Stimulated activated CD4-positive, alpha-beta T cell treated with anti-CD3 and anti-CD28 coated beads, Interleukin-4, amount 100 ng/mL, for 48 hours (primary cell): Measurements from ENCODE around the gene C17orf114.
"Not testable (repeated sequence)": the region's sequence is repeated elsewhere in the genome, so short reads cannot be mapped to it uniquely, and the experiment has no call there.

Experiments used
- DNase-seq, 2 donors: peaks; one replicate each; pipeline ENCODE4 v3.0.0-alpha.2; 2020; ENCODE audit warnings: low read depth in 2 of 2

The C17orf114 gene

GRCh38 chr17:4802228-4802627, at the start of gene C17orf114:
Gene C17orf114, minus strand, starts transcription at chr17:4802328.
- DNase-seq, result no peak

GRCh38 chr17:4851084-4851483, 49.0 kb upstream of the C17orf114 start:
- no peak for DNase-seq

GRCh38 chr17:4850246-4850645, 48.1 kb upstream of the C17orf114 start:
- no peak for DNase-seq

- no peak for DNase-seq
These were observed 46.9 kb upstream of the C17orf114 start for GRCh38 chr17:4849011-4849536.

- no peak for DNase-seq
These were observed 44.7 kb upstream of the C17orf114 start for GRCh38 chr17:4846635-4847390.

- no peak for DNase-seq
These were observed 43.0 kb upstream of the C17orf114 start for GRCh38 chr17:4845118-4845517.

GRCh38 chr17:4843321-4844000, 41.3 kb upstream of the C17orf114 start:
- no peak for DNase-seq

GRCh38 chr17:4842376-4842775, 40.2 kb upstream of the C17orf114 start:
- DNase-seq, result no peak

- no peak for DNase-seq
These were observed 38.7 kb upstream of the C17orf114 start for GRCh38 chr17:4840893-4841242.

GRCh38 chr17:4839965-4840892, 38.1 kb upstream of the C17orf114 start:
- DNase-seq, result no peak

- DNase-seq, result no peak
These were observed 37.1 kb upstream of the C17orf114 start for GRCh38 chr17:4839221-4839620.

GRCh38 chr17:4838309-4838785, 36.2 kb upstream of the C17orf114 start:
- DNase-seq, result no peak

- no peak for DNase-seq
These were observed 35.6 kb upstream of the C17orf114 start for GRCh38 chr17:4837471-4838308.

GRCh38 chr17:4836221-4836620, 34.1 kb upstream of the C17orf114 start:
- no peak for DNase-seq

- no peak for DNase-seq
These were observed 32.5 kb upstream of the C17orf114 start for GRCh38 chr17:4834681-4835020.

- no peak for DNase-seq
These were observed 32.0 kb upstream of the C17orf114 start for GRCh38 chr17:4833941-4834680.

- peak; percentile 70 to 83 for DNase-seq
These were observed 31.2 kb upstream of the C17orf114 start, which contains the start of gene MINK1 for GRCh38 chr17:4833178-4833940. Gene MINK1, plus strand, starts transcription at chr17:4833340. Its CDS starts 244 bp downstream, at chr17:4833584.

GRCh38 chr17:4832829-4833177, 30.7 kb upstream of the C17orf114 start:
- DNase-seq, result not testable (repeated sequence)

- no peak for DNase-seq
These were observed 25.3 kb upstream of the C17orf114 start for GRCh38 chr17:4827399-4827798.
